Stimulated activated CD8-positive, alpha-beta memory T cell treated with anti-CD3 and anti-CD28 coated beads, Interleukin-4, amount 100 ng/mL, for 1 hour (primary cell): ENCODE measurements around the gene KDM2B.
"Not testable (repeated sequence)": the region's sequence is repeated elsewhere in the genome, so short reads cannot be mapped to it uniquely, and the experiment has no call there.

Experiments
- DNase-seq, 2 donors: peaks; one replicate each; pipeline ENCODE4 v3.0.0-alpha.2; 2020; ENCODE audit warnings: low read depth in 2 of 2, low spot score in 1 of 2

KDM2B gene

DNA sequence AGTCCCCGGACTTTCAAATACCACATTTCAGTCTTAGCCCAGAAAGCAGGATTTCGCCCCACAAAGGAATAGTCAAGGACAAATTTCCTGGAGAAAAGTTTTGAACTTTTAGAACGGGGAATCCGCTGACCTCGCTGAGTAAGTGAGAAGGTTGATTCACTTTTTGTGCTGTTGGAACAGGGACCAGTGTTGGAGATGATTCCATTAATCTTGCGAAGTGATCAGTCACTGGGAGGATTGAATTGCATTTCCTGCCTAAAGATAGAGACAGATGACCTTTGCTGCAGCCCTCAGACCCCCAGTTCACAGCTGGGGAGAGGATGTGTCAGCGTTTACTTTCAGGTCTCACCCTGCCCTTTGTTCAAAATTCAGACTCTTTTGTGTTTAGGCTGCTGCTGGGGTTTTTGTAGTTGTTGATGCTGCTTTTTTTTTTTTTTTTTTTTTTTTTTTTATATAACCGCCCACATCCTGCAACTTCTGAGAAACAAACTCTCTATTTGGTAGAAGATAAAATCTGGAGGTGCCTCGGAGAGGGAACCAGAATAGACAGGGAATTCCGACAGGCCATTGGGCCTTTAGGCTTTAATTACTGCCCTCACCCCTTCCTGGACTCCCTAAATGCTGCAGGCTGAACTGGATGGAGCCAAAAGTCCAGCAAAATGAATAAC is 9.8 kb upstream of the KDM2B start:
- DNase-seq, result peak in 1 of 2 donors; percentile 33

DNA sequence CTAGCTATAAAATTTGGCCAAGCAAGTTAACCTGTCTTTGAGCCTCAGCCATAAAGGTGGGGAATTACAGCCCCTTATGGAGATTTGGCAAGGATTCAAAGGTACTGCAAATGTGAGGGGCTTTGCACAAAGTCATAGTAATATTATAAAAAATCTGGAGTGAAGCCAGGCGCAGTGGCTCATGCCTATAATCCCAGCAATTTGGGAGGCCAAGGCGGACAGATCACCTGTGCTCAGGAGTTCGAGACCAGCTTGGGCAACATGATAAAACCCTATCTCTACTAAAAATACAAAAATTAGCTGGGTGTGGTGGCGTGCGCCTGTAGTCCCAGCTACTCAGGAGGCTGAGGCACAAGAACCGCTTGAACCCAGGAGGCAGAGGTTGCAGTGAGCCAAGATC is 4.1 kb upstream of the KDM2B start:
- not testable (repeated sequence) for DNase-seq

DNA sequence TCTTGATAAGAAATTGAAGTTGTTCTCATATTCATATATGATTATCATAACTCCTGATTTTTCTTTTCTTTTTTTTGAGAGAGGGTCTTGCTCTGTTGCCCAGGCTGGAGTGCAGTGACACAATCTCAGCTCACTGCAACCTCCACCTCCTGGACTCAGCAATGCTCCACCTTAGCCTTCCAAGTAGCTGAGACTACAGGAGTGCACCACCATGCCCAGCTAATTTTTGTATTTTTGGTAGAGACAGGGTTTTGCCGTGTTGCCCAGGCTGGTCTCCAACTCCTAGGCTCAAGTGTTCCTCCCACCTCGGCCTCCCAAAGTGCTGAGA is 2.5 kb upstream of the KDM2B start:
- DNase-seq, result not testable (repeated sequence)

DNA sequence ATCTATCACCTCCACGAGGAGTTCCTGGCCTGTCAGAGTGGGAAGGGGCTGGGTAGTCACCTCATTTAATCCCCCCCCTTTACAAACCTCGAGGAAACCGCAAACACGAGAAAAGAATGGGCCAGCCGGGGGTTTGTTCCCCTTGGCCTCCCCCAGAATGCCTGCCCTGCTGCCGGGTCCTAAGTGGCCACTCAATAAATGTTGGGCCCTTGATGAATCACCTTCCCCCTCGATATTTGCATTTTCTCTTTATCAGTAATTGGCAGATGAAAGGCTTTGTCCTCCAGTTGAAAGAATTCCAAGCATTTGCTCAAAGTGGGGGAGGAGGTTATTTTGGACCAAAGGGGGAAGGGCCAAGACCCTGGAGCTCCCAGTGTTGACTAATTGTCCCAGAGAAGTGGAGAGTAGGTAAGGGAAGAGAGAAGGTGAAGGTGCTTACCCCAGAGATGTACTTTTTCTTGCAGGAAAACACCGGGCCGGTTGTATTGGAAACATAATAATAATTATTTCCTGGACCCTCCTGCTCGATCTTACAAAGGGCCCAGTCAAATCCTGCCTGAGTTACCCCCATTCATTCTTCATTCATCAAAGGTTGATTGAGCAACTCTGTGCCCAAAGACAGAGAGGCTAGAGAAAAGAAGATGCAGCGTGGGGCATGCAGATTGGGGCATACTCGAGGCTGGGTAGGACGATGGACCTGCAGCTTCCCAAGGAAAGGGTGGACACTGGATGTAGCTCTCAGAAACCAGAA is 1.9 kb upstream of the KDM2B start:
- DNase-seq, result no peak

DNA sequence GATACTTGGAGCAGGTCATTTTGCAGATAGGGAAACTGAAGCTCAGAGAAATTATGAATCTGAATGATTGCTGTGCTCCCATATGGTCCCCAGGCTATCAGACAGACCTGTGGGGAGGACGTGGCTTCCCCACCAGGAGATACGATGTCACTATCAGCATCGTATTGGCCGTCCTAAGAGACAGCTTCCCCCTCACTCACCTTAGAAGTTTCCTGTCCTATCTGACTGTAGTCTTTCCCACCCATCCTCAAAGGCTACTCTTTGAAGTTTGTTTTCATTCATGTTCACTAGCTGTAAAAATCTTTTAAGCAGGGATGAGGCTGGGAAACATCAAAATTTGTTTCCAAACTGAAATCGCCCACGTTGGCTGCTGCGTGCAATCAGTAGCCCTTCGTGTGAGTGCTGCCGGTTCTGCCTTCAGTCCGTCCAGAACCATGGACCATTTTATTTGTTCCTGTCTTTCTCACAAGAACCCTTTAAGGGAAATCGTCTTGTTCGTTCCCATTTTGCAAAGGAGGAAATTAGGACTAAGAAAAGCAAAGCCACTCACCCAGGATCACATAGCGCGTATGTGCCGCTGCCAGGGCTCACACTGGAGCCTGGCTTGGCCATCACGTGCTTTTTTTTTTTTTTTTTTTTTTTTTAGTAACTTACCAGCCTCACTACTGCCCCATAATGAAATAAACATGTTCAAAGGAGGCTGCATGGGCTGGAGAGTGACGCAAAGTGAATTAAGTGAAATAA is 1.0 kb upstream of the KDM2B start:
- no peak for DNase-seq

DNA sequence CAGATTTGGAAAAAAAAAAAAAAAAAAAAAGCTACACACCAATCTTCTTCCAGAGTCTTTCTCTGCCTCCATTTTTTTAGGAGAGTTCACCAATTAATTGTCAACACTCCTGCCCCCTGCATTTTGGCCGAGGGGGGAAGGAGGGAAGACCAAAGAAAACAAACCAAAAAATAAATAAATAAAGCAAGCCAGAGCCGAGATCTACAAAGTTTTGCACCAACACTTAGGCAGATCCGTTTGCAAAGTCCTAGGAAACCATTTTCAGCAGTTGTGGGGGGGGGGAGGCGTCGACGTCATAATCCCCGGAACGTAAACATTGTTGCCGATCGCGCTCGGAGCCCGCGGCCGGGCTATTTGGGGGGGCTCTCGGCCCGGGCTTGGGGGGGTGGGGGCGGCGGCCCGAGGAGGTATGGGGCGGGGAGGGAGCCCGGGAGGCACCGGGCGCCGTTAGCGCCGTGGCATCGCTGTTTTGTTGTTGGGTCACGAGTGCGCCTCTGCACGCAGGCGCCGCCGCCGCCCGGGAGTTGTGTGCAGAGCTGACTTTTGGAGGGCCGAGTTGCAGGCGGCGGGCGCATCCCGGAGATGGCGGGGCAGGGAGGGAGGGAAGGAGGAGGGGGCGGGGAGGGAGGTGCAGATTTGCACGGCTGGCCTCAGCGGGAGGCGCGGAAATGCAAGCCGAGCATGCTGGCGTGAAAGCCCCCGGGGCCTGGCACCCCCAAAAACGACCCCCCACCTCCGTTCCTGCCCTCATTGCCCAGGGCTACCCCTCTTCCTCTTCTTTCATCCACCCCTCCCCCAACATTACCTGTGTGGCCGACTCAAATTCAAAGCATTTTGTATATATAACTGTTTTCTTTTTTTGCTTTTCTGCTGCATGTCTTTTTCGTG is 598 bp downstream of the KDM2B start:
- DNase-seq, result peak; percentile 50 to 63

DNA sequence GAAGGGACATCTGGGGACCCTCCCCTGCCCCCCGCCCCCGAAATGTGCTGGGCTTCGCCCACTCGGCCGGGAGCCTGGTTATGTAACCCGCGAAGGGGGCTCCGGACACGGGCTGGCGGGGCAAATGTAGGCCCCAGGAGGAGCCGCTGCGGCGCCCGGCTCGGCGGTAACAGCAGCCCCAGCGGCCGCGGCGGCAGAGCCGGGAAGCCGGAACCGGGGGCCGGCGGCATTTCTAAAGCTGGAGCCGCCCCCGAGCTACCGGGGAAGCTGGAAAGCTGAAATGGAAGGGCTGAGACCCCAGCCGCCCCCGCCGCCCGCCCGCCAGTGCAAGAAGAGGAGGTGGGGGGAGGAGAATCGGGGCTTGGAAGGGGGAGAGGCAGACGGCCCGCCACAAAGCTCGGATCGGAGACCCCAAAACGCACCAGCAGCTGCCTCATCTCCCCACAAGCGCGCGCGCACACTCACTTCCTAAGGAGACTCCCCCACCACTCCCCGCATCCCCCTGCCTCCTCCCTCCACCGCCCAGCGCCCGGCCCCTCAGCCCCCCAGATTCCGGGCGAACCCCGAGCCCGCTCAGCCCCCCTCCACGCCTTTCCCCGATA is 1.5 kb downstream of the KDM2B start:
- no peak for DNase-seq

DNA sequence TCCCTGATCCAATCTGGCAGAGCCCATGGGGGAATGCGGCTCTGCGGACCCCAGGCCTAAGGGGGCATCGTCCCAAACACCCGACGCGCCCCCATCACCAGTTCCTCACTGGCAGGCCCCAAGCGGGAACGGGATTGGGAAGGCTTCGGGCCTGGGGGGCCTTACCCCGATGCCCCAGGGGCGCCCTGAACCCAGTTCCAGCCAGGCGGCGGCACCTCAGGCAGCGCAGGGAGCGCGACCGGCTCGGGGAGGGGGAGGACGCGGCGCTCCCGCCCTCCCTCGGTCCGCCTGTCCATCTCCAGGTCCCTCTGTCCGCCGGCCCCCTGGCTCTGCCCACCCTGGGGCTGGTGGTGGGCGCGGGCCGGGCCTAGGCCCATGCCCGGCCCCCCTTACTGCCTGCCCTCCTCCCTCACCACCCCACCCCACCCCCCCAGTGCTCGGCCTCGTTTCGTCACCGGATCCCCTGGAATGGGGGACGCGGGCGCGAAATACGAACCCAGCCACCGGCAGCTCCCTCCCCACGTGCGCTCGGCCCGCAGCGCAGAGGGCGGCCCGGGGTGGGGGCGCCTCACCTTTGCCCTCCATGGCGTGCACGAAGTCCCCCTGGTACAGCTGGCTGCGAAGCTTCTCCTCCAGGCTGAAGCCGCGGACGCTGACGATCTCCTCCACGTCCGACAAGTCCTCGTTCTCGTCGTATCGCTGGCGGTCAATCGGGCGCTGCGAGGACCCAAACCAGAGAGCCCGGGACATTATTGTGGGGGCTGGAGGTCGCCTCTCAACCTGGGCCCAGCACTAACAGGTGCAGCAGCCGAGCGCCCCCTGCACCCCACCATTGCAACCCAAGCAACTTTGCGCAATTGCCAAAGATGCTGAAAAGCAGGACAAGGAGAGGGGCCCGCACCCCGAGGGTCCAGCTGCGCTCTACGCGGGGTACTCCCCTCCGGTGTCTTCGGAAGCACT is 2.3 kb downstream of the KDM2B start:
- no peak for DNase-seq

DNA sequence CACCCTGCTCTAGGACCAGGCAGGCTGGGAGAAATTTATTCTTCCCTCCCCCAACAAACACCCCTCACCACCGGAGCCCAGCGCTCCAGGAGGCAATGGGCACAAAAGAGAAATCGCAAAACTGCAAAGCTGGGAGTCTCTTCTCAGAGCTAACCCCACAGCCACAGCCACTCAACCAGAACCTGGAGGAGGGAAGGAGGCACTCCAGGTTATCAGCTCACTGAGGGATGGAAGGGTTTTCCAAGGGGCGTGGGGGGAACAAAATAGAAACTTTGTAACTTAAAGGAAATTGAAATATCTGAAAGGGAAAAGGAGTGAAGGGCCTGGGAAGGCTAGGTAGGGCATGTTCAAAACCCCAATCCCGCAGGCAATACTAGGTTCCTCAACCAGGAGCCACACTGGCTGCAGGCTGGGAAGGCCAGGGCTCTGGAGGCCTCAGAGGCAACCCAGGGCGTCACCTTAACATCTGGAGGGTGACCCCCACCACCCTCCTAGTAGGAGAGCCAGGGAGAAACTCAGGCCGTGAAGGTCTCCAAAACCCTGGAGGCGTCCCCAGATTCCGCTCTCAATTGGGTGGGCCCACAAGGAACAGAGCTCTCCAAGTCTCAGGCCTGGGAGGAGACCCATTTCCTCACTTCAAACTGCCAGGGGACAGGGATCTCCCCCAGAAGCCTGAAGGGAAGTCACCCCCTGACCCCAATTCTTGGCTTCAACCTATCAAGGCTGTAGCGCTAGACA is 3.2 kb downstream of the KDM2B start:
- DNase-seq, result no peak

DNA sequence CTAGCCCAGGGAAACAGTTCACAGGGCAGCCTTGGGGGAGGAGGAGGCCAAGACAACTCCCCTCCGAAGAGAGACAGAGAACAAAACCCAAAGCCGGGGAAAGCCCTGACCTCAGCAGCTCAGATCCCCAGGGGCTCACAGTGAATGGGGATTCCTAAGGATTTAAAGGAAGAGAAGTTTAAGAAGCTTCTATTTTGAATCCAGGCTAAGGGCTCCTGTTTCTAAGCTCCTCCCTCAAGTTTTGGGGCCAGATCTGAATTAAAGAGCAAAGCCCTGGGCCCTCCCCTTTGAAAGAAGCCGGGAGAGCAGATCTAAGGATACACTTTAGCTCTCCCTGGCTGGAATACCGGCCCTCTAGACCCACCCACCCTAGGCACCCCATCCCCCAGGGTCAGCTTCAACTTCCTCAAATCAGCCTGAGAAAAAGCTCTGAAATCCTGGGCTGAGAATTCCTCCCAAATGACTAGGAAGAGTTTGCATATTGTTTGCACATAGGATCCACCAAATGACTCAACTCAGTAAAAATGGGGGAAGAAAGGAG is 3.9 kb downstream of the KDM2B start:
- DNase-seq, result no peak

DNA sequence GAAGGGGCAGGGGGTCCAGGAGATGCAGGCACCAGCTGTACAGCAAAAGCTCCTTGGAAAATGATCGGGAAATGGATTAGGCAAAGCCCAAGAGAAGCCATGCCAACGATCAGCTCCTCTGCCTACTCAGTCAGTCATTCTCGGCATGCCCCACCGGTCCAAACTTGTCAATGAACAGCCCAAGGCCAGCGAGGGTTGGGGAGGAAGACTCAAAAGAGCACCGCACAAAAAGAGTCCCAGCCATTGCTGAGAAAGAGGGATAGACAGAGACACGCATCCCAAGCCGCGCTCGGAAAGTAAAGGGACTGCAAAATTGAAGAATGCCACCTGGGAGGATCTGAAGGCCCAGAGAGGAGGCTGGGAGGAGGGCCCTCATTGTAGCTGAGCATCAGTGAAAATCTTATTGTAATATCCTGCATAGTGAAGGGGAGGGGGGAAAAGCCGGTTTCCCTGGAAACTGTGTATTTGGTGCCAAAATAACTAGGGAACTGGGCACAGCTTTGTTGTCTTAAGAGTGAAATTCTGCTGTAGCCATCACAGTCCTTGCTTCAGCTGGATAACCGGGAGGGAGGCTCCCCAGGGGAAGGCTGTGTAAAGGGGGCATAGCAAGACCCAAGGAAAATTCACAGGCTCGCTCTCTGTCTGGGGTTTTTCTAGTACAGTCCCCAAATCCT is 4.7 kb downstream of the KDM2B start:
- no peak for DNase-seq

DNA sequence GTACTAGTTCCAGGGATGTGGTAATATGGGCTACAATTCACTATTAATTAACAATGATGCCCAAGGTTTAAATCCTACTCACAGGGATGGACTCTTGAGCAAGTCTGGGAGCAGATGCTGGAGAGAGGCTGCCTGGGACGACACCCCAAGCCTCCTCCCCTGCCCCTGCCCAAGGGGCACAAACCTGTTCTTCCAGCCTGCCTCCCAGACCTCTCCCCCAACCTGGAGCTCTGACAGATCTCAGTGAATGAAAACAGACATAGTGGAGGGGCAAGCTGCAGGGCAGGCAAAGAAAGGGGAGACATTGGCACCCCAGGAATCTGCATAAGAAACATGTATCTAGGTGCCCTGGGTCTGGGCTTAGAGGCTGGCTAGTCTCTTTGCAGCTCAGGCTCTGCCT is 5.8 kb downstream of the KDM2B start:
- no peak for DNase-seq

DNA sequence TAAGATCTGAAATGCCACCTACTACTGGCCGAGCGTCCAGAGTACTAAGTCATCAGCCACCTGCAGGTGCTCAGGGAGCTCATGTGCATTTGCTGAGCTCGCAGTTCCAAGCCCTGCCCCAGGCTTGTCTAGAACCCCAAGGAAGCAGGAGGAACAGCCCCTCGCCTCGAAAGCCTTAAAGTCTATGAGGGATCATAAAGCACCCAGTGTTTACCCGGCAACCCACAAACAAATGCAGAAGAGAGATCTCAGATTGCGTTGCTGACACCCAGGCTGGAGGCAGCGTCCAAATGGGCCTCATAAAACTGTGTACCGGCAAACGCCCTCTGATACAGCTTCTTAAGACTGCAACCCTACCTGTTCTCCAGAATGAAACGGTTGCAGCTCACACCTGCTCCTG is 6.8 kb downstream of the KDM2B start:
- no peak for DNase-seq

DNA sequence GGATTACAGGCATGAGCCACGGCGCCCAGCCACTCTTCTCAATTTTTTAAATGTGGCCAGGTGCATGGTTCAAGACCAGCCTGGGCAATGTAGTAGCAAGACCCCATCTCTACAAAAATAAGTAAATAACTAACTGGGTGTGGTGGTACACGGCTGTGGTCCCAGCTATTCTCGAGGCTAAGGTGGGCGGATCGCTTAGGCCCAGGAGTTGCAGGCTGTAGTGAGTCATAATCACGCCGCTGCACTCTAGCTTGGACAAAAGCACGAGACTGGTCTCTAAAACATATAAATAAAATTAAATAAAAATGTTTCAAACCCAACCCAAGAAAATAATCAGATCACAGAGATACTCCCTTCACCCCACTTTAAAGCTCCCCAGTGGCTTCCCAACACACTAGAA is 8.9 kb downstream of the KDM2B start:
- no peak for DNase-seq

DNA sequence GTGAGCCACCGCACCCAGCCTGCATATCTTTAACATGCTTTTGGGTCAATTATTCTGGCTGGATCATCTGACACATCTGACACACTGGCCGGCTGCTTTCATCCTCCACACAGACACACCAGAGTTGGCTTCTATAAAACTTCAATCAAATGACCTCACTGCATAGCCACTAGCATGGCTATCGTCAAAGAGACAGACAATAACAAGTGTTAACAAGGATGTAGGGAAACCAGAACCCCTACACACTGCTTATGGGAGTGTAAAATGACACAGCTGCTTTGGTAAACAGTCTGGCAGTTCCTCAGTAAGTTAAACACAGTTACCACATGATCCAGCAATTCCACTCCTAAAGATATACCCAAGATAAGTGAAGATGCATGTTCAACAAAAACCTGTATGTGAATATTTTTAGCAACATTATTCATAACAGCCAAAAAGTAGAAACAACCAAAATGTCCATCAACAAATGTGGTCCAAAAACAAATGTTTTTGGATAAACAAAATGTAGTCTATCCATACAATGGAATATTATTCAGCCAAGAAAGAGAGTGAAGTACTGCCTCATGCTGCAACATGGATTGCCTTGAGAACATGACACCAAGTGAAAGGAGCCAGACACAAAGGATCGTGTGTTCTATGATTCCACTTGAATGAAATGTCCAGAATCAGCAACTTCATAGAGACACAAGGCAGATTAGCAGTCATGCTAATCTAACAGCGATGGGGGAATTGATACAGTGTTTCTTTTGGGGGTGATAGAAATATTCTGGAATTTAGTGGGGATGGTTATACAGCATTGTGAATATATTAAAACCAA is 10.1 kb downstream of the KDM2B start:
- DNase-seq, result no peak

DNA sequence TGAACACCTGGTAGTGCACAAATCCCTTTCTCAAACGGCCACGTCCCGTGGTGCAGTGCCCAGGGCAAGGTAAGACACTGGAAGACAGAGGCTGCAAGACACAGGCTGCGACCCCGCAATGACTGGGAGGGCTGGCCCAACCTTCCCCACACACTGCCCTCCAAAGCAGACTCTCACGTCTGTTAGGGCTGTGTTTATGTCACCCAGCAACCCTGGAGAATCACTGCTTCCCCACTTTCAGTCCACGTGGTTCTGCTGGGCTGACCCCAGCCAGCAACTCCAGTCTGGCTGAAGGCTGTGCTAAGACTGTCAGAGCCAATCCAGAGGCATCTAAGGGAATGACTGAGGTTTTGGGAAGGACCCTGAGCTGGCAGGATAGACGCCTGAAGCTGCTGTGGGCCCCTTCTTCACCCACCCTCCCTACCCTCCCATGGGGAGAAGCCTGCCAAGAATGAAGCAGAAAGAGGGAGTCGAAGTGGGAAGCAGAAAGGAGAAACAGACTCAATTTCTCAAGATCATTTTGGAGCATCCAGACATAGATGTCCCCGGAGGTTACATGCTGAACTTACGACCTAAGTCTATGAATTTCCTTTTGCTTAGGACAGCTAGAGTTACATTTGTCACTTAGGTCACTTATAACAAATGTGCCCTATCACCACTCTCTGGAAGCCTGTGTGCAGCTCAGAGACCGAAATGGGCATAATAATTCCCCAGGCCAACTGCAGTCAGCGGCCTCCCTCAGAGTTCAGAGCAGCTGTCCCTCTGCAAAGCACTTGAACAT is 11.7 kb downstream of the KDM2B start:
- no peak for DNase-seq

DNA sequence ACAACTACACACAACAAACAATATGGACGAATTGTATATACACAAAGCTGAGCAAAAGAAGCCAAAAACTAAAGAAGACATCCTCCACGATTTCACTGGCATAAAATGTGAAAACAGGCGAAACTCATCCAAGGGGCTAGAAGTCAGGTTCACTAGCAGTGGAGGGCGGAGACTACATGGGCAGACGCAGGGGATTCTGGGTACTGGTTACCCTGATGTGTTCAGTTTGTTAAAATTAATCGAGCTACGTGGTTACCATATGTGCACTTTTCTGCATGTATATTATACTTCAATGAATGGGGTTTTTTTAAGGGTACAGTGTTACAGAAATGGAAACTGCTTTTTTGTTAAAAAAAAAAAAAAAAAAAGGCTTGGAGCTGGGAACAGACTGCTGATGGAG is 12.3 kb downstream of the KDM2B start:
- no peak for DNase-seq
